GM12872 (cell line): ENCODE results near the gene TXNL1.

Source experiments
- TF ChIP-seq, protein P1 (sequence below): IDR thresholded peaks from 3 replicates; pipeline ENCODE4 v1.5.1; 2011; ENCODE audit warnings: low read depth, mild to moderate bottlenecking, low read length, moderate library complexity; ENCODE audit not compliant: insufficient read depth

Gene TXNL1

DNA sequence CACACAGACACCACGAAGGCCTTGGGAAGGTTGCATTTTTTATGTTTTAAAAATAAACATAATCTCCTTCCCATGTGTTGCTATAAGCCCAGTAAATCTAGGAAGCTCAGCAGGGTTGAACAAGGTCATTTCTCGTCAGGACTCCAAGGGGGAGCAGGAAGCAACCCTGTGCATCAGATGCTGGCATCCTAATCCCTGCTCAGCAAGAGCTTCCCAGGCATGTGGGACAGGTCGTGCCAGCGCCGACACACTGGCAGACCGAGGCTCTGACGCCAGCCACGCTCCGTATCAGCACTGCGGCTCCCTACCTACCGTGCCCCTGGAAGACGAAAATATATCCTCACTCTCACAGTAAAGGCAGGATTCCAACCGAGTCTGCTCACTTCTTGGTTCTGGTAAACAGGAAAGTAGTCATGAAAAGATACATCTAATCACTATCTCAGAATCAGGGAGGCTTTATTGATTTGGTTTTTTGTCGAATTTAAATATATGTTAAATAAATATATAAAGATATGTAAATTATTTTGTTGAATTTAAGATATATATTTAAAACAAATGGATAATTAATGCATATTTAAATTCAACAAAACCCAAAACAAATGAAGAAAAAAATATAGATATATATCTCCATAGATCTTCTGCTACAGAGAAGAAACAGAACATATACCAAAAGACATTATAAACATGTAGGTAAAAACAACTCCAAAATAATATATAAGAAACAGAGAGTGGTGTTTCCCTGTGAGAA is 61.4 kb downstream of the TXNL1 start:
- TF ChIP-seq, protein P1, sequence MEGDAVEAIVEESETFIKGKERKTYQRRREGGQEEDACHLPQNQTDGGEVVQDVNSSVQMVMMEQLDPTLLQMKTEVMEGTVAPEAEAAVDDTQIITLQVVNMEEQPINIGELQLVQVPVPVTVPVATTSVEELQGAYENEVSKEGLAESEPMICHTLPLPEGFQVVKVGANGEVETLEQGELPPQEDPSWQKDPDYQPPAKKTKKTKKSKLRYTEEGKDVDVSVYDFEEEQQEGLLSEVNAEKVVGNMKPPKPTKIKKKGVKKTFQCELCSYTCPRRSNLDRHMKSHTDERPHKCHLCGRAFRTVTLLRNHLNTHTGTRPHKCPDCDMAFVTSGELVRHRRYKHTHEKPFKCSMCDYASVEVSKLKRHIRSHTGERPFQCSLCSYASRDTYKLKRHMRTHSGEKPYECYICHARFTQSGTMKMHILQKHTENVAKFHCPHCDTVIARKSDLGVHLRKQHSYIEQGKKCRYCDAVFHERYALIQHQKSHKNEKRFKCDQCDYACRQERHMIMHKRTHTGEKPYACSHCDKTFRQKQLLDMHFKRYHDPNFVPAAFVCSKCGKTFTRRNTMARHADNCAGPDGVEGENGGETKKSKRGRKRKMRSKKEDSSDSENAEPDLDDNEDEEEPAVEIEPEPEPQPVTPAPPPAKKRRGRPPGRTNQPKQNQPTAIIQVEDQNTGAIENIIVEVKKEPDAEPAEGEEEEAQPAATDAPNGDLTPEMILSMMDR, result no peak

DNA sequence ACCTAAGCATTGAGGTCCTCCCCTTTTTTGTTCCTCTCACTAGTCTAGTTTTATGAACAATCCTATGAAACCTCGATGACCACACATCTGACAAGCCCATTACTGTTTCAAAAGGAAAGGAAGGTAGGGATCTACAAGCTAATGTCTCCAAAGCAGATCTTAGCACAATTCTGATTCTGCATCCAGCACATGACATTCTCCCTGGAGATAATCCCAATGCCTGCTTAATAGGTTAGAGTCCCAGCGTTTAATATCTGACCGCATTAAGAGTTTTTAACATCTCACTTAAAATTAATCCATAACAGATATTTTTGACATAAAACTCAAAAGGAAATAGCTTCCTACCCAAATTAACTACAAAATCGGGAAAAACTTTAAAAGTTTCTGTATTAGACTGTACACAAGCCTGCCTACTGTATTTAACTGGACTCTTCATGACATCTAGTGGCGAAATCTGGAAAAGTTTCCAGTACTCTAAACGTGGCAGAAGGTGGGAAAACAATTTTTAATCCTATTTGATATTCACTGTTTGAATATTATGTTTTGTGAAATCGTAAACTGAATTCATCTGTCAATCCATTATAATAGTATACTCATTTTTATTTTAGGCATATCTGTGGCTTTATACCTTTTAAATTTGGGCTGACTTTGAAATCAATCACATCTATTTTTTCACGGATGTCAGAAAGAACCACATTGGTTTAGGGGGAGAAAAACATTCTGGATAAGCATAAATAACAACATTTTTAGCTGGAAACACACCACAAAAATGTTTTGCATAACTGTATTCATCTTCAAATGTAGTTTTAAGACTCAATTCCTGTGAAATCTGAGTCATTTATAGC is 62.4 kb downstream of the TXNL1 start:
- TF ChIP-seq, protein P1, result peak; percentile 43; the same call in 2 of the 3 replicates

GRCh38 chr18:56574861-56575260 is 63.5 kb downstream of the TXNL1 start:
- TF ChIP-seq, protein P1, result no peak

DNA sequence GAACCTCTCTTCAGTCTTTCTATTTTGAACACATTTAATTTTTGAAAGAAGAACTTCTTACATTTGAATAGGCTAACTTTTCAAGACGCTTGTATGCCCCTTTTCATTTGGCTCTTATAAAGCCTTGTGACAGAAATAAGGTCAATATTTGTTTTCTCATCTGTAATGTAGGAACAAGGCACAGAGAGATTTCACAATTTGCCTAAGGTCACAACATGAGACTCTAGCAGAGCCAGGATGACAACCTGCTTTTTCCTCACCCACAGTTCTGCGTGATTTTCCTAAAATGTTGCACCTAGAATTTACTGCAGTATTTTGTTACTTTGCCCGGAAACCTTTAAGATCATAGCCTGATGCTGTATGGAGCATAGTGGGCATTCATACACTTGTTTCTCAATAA is 67.4 kb downstream of the TXNL1 start:
- TF ChIP-seq, protein P1, result no peak

GRCh38 chr18:56569416-56569815 is 69.0 kb downstream of the TXNL1 start:
- TF ChIP-seq, protein P1, result no peak

DNA sequence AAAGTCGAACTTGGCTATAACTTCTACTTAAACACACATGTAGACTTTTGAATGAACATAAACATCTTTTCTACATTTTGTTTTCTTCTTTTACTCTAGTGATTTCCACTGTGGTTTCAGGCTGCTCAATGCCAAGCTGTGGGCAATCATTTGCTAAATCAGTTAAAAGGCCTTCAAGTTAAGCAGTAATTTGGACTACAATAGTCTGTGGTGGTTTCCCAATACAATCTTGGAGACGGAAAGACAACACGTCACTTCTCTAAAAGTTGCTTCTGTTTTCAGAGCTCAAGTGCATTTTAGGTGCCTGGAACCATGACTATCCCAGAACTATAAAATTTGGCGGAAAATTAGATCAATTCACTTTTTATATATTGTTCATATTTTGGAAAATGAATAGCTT is 69.4 kb downstream of the TXNL1 start:
- TF ChIP-seq, protein P1, result no peak

DNA sequence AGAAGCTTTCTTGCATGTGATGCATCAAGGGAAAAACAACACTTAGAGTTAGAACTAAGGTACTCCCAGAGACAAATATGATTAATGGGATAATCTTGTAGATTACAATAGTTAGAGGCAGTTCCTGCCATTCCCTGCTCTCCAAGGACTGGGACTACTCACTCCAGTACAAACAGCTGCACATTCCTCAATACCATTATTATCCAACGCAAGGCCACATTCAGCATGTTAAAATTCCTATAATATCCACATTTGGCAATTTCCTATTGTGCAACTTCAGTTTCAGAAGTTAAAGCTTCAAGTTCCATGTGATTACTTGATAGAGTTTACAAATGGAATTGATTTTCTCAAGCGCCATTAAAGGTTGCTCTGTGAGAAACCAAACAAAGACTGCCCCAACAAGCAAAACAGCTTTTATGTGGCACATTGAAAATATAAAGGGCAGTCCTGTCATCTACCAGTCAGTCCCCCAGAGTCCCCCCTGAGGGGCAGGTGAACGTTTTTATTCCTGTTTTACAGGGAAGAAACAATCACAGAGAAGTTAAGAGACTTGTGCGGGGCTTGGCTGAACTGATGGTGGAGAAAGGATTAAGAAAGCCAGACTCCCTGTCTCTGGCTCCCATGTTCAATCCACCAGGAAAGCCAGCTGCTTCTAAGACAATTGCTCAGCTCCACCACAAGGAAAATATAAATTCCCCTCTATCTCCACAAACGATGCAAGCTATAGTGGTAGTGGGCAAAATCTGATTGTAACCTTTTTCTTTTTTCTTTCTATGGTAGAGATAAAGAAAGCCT is 72.6 kb downstream of the TXNL1 start:
- TF ChIP-seq, protein P1, result no peak
